Tibial nerve (tissue), 3 donors: Measurements from ENCODE around the gene LTC4S.

Experiments used
- POLR2A ChIP-seq, 2 donors: fragments of 450-650 bp; IDR thresholded peaks; one replicate each; pipeline ENCODE4 v1.6.1; 2017; ENCODE audit warnings: antibody characterized with exemption in 2 of 2, mild to moderate bottlenecking in 2 of 2, moderate library complexity in 2 of 2
- TF ChIP-seq, protein P1 (sequence below), 5 experiments: fragments of 200-600 bp in 3 of 5; fragments of 450-650 bp in 2 of 5; sonication (generic) in 3 of 5; IDR thresholded peaks; one replicate each; pipeline ENCODE4 v1.5.1; 2016 to 2019; ENCODE audit warnings: antibody characterized with exemption in 5 of 5, mild to moderate bottlenecking in 3 of 5, moderate library complexity in 2 of 5

DNA sequence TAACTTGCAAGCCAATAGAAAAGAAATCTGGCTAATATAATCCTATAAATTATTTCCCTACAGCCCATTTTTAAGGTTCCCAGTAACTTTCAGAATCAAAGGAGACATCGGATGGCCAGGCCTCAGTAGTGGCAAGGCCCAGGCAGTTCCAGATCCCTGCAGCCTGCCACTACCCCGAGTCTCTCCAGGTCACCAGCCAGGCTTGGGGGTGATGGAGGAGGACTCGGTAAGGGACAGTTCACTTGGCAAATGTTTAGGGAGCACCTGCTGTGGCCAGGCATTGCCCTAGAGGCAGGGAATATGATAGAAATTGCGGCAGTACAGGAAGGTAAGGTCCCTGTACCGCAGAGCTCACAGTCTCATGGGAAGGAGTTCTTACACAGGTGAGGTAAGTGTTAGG, 15.2 kb upstream of the LTC4S start:
- TF ChIP-seq, protein P1, sequence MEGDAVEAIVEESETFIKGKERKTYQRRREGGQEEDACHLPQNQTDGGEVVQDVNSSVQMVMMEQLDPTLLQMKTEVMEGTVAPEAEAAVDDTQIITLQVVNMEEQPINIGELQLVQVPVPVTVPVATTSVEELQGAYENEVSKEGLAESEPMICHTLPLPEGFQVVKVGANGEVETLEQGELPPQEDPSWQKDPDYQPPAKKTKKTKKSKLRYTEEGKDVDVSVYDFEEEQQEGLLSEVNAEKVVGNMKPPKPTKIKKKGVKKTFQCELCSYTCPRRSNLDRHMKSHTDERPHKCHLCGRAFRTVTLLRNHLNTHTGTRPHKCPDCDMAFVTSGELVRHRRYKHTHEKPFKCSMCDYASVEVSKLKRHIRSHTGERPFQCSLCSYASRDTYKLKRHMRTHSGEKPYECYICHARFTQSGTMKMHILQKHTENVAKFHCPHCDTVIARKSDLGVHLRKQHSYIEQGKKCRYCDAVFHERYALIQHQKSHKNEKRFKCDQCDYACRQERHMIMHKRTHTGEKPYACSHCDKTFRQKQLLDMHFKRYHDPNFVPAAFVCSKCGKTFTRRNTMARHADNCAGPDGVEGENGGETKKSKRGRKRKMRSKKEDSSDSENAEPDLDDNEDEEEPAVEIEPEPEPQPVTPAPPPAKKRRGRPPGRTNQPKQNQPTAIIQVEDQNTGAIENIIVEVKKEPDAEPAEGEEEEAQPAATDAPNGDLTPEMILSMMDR (IDR thresholded peaks at IDR 0.05), result no peak
- no peak for TF ChIP-seq POLR2A (IDR thresholded peaks at IDR 0.05)
